ENCODE results near the gene CTAG2. TPM values are rescaled to one million over a fixed set of nuclear protein-coding genes. Genes with fewer than 3 reads are reported as not detected.

Gene CTAG2
- total and polyA plus RNA-seq, 2 donors (not counting 1 experiment from before 2014, with no cell fraction given), result not detected

DNA sequence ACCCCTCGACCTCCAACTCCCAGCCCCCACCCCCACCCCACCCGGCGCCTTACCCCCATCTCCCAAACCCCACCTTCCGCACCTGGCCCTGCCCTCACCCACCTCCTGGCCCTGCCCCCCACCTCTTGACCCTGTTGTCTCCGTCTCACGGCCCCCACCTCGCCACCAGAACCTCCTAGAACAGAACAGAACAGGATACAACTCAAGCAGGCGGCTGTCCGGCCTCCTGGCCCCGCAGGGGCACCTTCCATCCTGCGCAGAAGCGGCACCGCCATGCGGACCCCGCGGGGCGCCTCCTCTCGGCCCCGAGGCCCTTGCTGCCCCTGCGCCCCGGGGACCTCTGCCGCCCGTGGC, 354 bp downstream of the CTAG2 start:
- intact Hi-C loops (cut with micrococcal nuclease), result no loop called here
- Histone ChIP-seq H4K20me1 (ENCODE audit: control insufficient read depth, insufficient read depth, low read length, poor library complexity, severe bottlenecking) (no peaks in the 10 kb centered on the region), H3K4me1 (ENCODE audit: control insufficient read depth in 2 of 2, insufficient read depth in 2 of 2, low read length in 2 of 2) (no peaks in the 10 kb centered on the region), H3K27me3 (replicated peaks in 1 of 4; ENCODE audit: control extremely low read depth in 1 of 4, control insufficient read depth in 3 of 4, insufficient read depth in 4 of 4, low read length in 3 of 4) (no peaks in the 10 kb centered on the region), H3K4me3 (ENCODE audit: control extremely low read depth in 1 of 5, extremely low read depth in 1 of 5, insufficient read depth in 1 of 5, low read depth in 2 of 5, low read length in 4 of 5) (no peak overlapping the region), H2AFZ (ENCODE audit: insufficient read depth, low read depth, low read length, poor library complexity, severe bottlenecking) (no peak overlapping the region), H3K27ac (ENCODE audit: low read length in 2 of 2) (no peak overlapping the region), H3K4me2 (replicated peaks; ENCODE audit: low read depth, low read length, poor library complexity, severe bottlenecking) (no peak overlapping the region), H3K79me2 (ENCODE audit: control insufficient read depth, insufficient read depth, low read length) (no peaks in the 10 kb centered on the region), H3K36me3 (replicated peaks in 1 of 2; ENCODE audit: control extremely low read depth in 1 of 2, control insufficient read depth in 1 of 2, extremely low read depth in 1 of 2, insufficient read depth in 2 of 2, low read length in 1 of 2) (no peaks in the 10 kb centered on the region), H3K9ac (ENCODE audit: low read length) (no peak overlapping the region), H3K9me3 (ENCODE audit: control extremely low read depth in 1 of 3, control insufficient read depth in 2 of 3, insufficient read depth in 1 of 3, low read length in 2 of 3) (no peaks in the 10 kb centered on the region)
- H3K4me3 Mint-ChIP-seq, result no peak overlapping the region
- TF ChIP-seq, protein P1, sequence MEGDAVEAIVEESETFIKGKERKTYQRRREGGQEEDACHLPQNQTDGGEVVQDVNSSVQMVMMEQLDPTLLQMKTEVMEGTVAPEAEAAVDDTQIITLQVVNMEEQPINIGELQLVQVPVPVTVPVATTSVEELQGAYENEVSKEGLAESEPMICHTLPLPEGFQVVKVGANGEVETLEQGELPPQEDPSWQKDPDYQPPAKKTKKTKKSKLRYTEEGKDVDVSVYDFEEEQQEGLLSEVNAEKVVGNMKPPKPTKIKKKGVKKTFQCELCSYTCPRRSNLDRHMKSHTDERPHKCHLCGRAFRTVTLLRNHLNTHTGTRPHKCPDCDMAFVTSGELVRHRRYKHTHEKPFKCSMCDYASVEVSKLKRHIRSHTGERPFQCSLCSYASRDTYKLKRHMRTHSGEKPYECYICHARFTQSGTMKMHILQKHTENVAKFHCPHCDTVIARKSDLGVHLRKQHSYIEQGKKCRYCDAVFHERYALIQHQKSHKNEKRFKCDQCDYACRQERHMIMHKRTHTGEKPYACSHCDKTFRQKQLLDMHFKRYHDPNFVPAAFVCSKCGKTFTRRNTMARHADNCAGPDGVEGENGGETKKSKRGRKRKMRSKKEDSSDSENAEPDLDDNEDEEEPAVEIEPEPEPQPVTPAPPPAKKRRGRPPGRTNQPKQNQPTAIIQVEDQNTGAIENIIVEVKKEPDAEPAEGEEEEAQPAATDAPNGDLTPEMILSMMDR (IDR thresholded peaks at IDR 0.05), result no peak
- TF ChIP-seq EZH2 (IDR thresholded peaks at IDR 0.05; ENCODE audit: borderline replicate concordance, insufficient read depth, low read depth, low read length, poor library complexity, severe bottlenecking), result no peak
- no peaks in the 10 kb centered on the region for H3K27me3 Mint-ChIP-seq
- POLR2A ChIA-PET, result no interaction called here
- ATAC-seq (ENCODE audit: low read depth), result no peak
- DNase-seq, result no peak
- 83% methylated on average over 2 of the region's 23 CpGs for WGBS (ENCODE audit: insufficient coverage)
- no peaks in the 10 kb centered on the region for H3K9me3 Mint-ChIP-seq (ENCODE audit: insufficient read depth)
- H3K4me1 Mint-ChIP-seq, result no peaks in the 10 kb centered on the region
- CTCF ChIA-PET, result no interaction called here
- no peak overlapping the region for H3K27ac Mint-ChIP-seq

DNA sequence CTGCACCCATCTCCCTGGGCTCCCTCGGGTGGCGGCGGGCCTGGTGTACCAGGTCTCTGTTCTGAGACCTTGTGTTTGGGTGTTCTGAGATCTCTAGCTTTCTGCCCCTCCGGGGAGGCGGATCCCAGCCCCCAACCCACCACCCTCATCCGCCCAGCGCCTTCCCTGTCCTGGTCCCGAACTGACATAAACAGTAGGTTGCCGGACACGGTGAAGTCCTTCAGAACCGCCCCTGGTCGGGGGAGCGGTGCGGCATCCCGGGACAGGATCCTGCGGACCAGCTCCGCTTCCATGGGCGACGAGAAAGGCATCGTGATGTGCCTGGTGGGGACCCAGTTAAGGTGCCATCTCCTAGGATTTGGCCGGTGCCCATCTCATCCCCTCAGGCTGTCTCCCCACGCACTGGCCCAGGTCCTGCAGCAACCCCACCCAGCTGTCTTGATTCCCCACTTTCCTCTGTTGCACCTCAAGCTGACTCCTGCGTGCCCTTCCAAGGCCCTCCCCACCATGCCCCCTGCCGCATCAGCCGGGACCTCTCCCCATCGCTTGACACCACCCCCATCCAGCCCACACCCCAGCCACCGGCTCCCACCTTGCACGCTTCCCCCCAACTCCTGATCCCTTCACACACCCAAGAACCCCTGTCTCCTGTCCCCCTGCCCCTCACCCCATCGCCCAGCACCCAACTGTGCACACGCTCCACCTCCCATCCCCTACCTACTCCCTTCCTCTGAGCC, 900 bp downstream of the CTAG2 start:
- no peak overlapping the region for H3K27ac ChIP-seq (ENCODE audit: low read length in 2 of 2)
- 91% methylated on average over 13 of the region's 30 CpGs for whole genome bisulfite sequencing (ENCODE audit: insufficient coverage)
- H3K4me3 ChIP-seq (ENCODE audit: control extremely low read depth in 1 of 5, extremely low read depth in 1 of 5, insufficient read depth in 1 of 5, low read depth in 2 of 5, low read length in 4 of 5), result no peak overlapping the region
- Mint-ChIP-seq H3K4me3 (no peak overlapping the region), H3K27ac (no peak overlapping the region), H3K4me1 (no peaks in the 10 kb centered on the region), H3K9me3 (ENCODE audit: insufficient read depth) (no peaks in the 10 kb centered on the region), H3K27me3 (no peaks in the 10 kb centered on the region)
- no peaks in the 10 kb centered on the region for H4K20me1 ChIP-seq (ENCODE audit: control insufficient read depth, insufficient read depth, low read length, poor library complexity, severe bottlenecking)
- H3K79me2 ChIP-seq (ENCODE audit: control insufficient read depth, insufficient read depth, low read length), result no peaks in the 10 kb centered on the region
- intact Hi-C loops (cut with micrococcal nuclease), result no loop called here
- no peak for TF ChIP-seq EZH2 (IDR thresholded peaks at IDR 0.05; ENCODE audit: borderline replicate concordance, insufficient read depth, low read depth, low read length, poor library complexity, severe bottlenecking)
- ATAC-seq (ENCODE audit: low read depth) (no peak), DNase-seq (no peak)
- H3K9me3 ChIP-seq (ENCODE audit: control extremely low read depth in 1 of 3, control insufficient read depth in 2 of 3, insufficient read depth in 1 of 3, low read length in 2 of 3), result no peaks in the 10 kb centered on the region
- H3K36me3 ChIP-seq (replicated peaks in 1 of 2; ENCODE audit: control extremely low read depth in 1 of 2, control insufficient read depth in 1 of 2, extremely low read depth in 1 of 2, insufficient read depth in 2 of 2, low read length in 1 of 2), result no peaks in the 10 kb centered on the region
- H2AFZ ChIP-seq (ENCODE audit: insufficient read depth, low read depth, low read length, poor library complexity, severe bottlenecking), result no peak overlapping the region
- POLR2A ChIA-PET, result no interaction called here
- CTCF ChIA-PET, result no interaction called here
- H3K9ac ChIP-seq (ENCODE audit: low read length), result no peak overlapping the region
- no peak overlapping the region for H3K4me2 ChIP-seq (replicated peaks; ENCODE audit: low read depth, low read length, poor library complexity, severe bottlenecking)
- no peaks in the 10 kb centered on the region for H3K4me1 ChIP-seq (ENCODE audit: control insufficient read depth in 2 of 2, insufficient read depth in 2 of 2, low read length in 2 of 2)
- no peaks in the 10 kb centered on the region for H3K27me3 ChIP-seq (replicated peaks in 1 of 4; ENCODE audit: control extremely low read depth in 1 of 4, control insufficient read depth in 3 of 4, insufficient read depth in 4 of 4, low read length in 3 of 4)

All from B cell (primary cell).